Calu3 (cell line): ENCODE data around the gene MARCHF2. TPM values are rescaled to one million over a fixed set of nuclear protein-coding genes. Genes with fewer than 3 reads are reported as not detected.

Experiments used
- BruUV-seq: library from RNA; stranded (reverse); fragments of 400-500 nt; replicated peaks from 2 replicates; lab custom pipeline; 2021; lab: Mats Ljungman, UMichigan
- CTCF ChIA-PET: fragments of 300-600 bp; sonication (Branson Sonifier 250); formaldehyde crosslinking; loops from one replicate; lab custom pipeline; 2022; ENCODE audit warnings: antibody characterized with exemption; lab: Charles Lee
- DNase-seq: peaks from one replicate; pipeline ENCODE4 v3.0.0; 2022
- H3K27ac Mint-ChIP-seq: one replicate; pipeline ENCODE4 v1.8.0; 2022; ENCODE audit warnings: mixed read lengths; ENCODE audit not compliant: unreplicated experiment
- H3K27me3 Mint-ChIP-seq: one replicate; pipeline ENCODE4 v1.8.0; 2022; ENCODE audit warnings: mixed read lengths; ENCODE audit not compliant: unreplicated experiment
- H3K36me3 Mint-ChIP-seq: one replicate; pipeline ENCODE4 v1.8.0; 2022; ENCODE audit warnings: mild to moderate bottlenecking, moderate library complexity, mixed read lengths; ENCODE audit not compliant: insufficient read depth, unreplicated experiment
- H3K4me1 Mint-ChIP-seq: one replicate; pipeline ENCODE4 v1.8.0; 2022; ENCODE audit warnings: mild to moderate bottlenecking, low read depth, mixed read lengths; ENCODE audit not compliant: unreplicated experiment
- H3K4me3 Mint-ChIP-seq: one replicate; pipeline ENCODE4 v1.8.0; 2022; ENCODE audit warnings: mild to moderate bottlenecking, low read depth, moderate library complexity, mixed read lengths; ENCODE audit not compliant: unreplicated experiment
- H3K9me3 Mint-ChIP-seq: one replicate; pipeline ENCODE4 v1.8.0; 2022; ENCODE audit warnings: low read depth, mixed read lengths; ENCODE audit not compliant: unreplicated experiment
- intact Hi-C: fragments of 100-400 bp; cut with micrococcal nuclease; formaldehyde crosslinking; loops from one replicate; pipeline ENCODE4 v1.10.0; 2022; ENCODE audit not compliant: unreplicated experiment
- total RNA-seq: library from RNA; stranded (reverse); gene quantifications from 2 replicates; pipeline ENCODE4 v1.2.3, GENCODE V29; 2022
- TF ChIP-seq, protein P1 (sequence below): fragments of 200-600 bp; IDR thresholded peaks from one replicate; pipeline ENCODE4 v1.8.0; 2022; ENCODE audit warnings: antibody characterized with exemption; ENCODE audit not compliant: unreplicated experiment

MARCHF2 gene
- total RNA-seq, 1 experiment from 2014 or later, result 10.1 TPM

GRCh38 chr19:8456064-8456463, 43.0 kb downstream of the MARCHF2 start:
- no TSS peak for BruUV-seq
- H3K4me3 Mint-ChIP-seq, result no peak overlapping the region

DNA sequence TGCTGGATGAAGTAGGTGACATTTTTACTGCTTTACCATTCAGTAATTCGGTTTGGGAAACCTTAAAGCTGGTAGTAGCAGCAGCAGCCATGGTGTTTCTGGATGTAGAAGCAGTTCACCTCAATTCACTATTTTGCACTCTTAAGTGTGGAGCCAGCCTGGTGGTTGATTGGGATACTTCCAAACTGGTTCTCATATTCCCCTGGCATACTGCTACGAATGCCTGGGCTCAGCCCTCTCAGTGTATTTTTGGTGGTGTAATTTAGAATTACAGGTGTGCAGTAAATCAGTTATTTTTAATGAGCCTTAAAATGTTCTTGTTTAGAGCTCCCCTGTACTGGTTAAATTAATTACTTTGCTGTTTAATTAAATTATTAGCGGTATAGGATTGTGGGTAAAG, 44.1 kb downstream of the MARCHF2 start:
- BruUV-seq, result no TSS peak
- intact Hi-C loops, result no loop called here
- Mint-ChIP-seq H3K4me3 (no peak overlapping the region), H3K36me3 (peaks cover 14% of the 10 kb centered on the region), H3K27ac (no peak overlapping the region), H3K4me1 (peaks cover 30% of the 10 kb centered on the region), H3K27me3 (no peaks in the 10 kb centered on the region), H3K9me3 (no peaks in the 10 kb centered on the region)
- no peak for DNase-seq
- CTCF ChIA-PET, result no interaction called here
- TF ChIP-seq, protein P1, sequence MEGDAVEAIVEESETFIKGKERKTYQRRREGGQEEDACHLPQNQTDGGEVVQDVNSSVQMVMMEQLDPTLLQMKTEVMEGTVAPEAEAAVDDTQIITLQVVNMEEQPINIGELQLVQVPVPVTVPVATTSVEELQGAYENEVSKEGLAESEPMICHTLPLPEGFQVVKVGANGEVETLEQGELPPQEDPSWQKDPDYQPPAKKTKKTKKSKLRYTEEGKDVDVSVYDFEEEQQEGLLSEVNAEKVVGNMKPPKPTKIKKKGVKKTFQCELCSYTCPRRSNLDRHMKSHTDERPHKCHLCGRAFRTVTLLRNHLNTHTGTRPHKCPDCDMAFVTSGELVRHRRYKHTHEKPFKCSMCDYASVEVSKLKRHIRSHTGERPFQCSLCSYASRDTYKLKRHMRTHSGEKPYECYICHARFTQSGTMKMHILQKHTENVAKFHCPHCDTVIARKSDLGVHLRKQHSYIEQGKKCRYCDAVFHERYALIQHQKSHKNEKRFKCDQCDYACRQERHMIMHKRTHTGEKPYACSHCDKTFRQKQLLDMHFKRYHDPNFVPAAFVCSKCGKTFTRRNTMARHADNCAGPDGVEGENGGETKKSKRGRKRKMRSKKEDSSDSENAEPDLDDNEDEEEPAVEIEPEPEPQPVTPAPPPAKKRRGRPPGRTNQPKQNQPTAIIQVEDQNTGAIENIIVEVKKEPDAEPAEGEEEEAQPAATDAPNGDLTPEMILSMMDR, result no peak

More at GRCh38 chr19:8456064-8456463, 43.0 kb downstream of the MARCHF2 start:
- CTCF ChIA-PET, result interaction anchor here (0.6 to 0.7 kb wide), 2 partner anchors 10 to 104 kb away, joined by 3 to 6 read pairs; no protein-coding TSS in a partner anchor
- H3K27ac Mint-ChIP-seq, result no peak overlapping the region
- H3K36me3 Mint-ChIP-seq, result peaks cover 23% of the 10 kb centered on the region
- DNase-seq, result no peak
- no peaks in the 10 kb centered on the region for H3K27me3 Mint-ChIP-seq
- peaks cover 42% of the 10 kb centered on the region for H3K4me1 Mint-ChIP-seq
- intact Hi-C loops, result no loop called here
- H3K9me3 Mint-ChIP-seq, result no peaks in the 10 kb centered on the region
- TF ChIP-seq, protein P1, result no peak

DNA sequence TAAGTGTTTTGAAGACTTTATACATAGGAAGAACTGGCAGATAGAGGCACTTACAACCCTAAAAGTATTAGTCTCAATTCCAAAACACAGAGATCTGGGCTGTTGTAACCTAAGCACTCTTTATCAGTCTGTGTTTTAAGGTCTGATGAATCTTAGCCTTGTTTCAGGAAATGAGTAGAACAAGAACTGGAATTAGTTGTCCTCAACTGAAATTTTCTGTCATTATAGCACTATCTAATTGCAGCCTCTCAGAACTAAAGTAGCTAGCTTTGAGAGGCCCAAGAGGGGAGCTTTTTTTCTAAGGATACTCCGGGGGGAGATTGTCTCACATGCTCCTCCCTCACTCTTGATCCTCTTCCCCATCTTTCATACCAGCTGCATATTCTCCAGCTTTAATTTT, 44.7 kb downstream of the MARCHF2 start:
- Mint-ChIP-seq H3K27ac (no peak overlapping the region), H3K9me3 (no peaks in the 10 kb centered on the region), H3K27me3 (no peaks in the 10 kb centered on the region), H3K4me1 (peaks cover 30% of the 10 kb centered on the region), H3K36me3 (peaks cover 14% of the 10 kb centered on the region), H3K4me3 (no peak overlapping the region)
- CTCF ChIA-PET, result no interaction called here
- no peak for DNase-seq
- intact Hi-C loops, result no loop called here
- TSS peak; percentile 2 for BruUV-seq
- TF ChIP-seq, protein P1, result no peak

- no peaks in the 10 kb centered on the region for H3K9me3 Mint-ChIP-seq
- intact Hi-C loops, result no loop called here
- peaks cover 16% of the 10 kb centered on the region for H3K36me3 Mint-ChIP-seq
- TF ChIP-seq, protein P1, result no peak
- no TSS peak for BruUV-seq
- peaks cover 35% of the 10 kb centered on the region for H3K4me1 Mint-ChIP-seq
- DNase-seq, result no peak
- H3K27ac Mint-ChIP-seq, result no peak overlapping the region
- H3K4me3 Mint-ChIP-seq, result no peak overlapping the region
- no peaks in the 10 kb centered on the region for H3K27me3 Mint-ChIP-seq
- CTCF ChIA-PET, result interaction anchor here (0.7 kb wide), 1 partner anchor 137 kb away, joined by 3 read pairs; the partner anchor contains the start of genes NDUFA7 and RPS28
These were observed 45.3 kb downstream of the MARCHF2 start for GRCh38 chr19:8458380-8458779.
